ENCODE data around the gene SON. TPM values are rescaled to one million over a fixed set of nuclear protein-coding genes. Genes with fewer than 3 reads are reported as not detected.

SON gene
- total and polyA plus RNA-seq, 2 of the 4 experiments (the other 2 are of a cell fraction) = 81.6 to 146 TPM

- H3K14ac ChIP-seq (replicated peaks; ENCODE audit: low read depth, low read length) = no peak overlapping the region
- no peak overlapping the region for H4K91ac ChIP-seq (ENCODE audit: insufficient read depth, low read depth, low read length)
- H4K8ac ChIP-seq (ENCODE audit: low read depth in 2 of 2, low read length in 2 of 2) = no peak overlapping the region
- H4K5ac ChIP-seq (ENCODE audit: low read depth, low read length) = no peak overlapping the region
- no peak overlapping the region for H3K27ac ChIP-seq (ENCODE audit: insufficient read depth, low read length)
- ChIA-PET POLR2A (ENCODE audit: unreplicated experiment) (no interaction called here), CTCF (no interaction called here)
- H3K4me1 ChIP-seq (ENCODE audit: control insufficient read depth, insufficient read depth, low read length) = no peaks in the 10 kb centered on the region
- peaks cover 1 to 12% of the 10 kb centered on the region in 2 experiments; a peak in 3 of 4 replicates for H3K79me1 ChIP-seq (ENCODE audit: low read depth in 1 of 2, low read length in 2 of 2)
- no peak overlapping the region for H2BK20ac ChIP-seq (ENCODE audit: low read depth, low read length)
- no peak overlapping the region for H3K4me2 ChIP-seq (ENCODE audit: low read depth, low read length)
- no CpG with 5 or more reads among the region's 3 CpGs for WGBS, 2 experiments (ENCODE audit: extremely low coverage in 2 of 2, insufficient read length in 1 of 2)
- intact Hi-C loops (cut with micrococcal nuclease) (no loop called here), in situ Hi-C loops (cut with MboI; ENCODE audit: low sequenced_read_pairs) (no loop called here), dilution Hi-C loops (cut with HindIII; ENCODE audit: low sequenced_read_pairs, unreplicated experiment) (no loop called here)
- no peak overlapping the region for H2AK5ac ChIP-seq (ENCODE audit: low read depth, low read length)
- H3K9me3 ChIP-seq (ENCODE audit: control insufficient read depth, insufficient read depth, low read length) = no peaks in the 10 kb centered on the region
- no peak overlapping the region for H2AK9ac ChIP-seq (replicated peaks; ENCODE audit: low read depth, low read length, poor library complexity)
- no peak overlapping the region for H3K23ac ChIP-seq (ENCODE audit: low read depth, low read length)
- no TSS peak for BruUV-seq (replicated peaks)
- no peaks in the 10 kb centered on the region for H3K27me3 ChIP-seq (ENCODE audit: control insufficient read depth, insufficient read depth, low read length)
- no peak overlapping the region for H3K4me3 ChIP-seq (ENCODE audit: insufficient read depth, low read depth, low read length)
- H3K9me1 ChIP-seq (ENCODE audit: insufficient read depth, low read length) = no peaks in the 10 kb centered on the region
- H4K20me1 ChIP-seq (ENCODE audit: insufficient read depth, low read length) = no peaks in the 10 kb centered on the region
- no peak overlapping the region for H2AFZ ChIP-seq (replicated peaks; ENCODE audit: low read length, poor library complexity)
- ATAC-seq (ENCODE audit: low read depth) = no peak
- H3K56ac ChIP-seq (ENCODE audit: extremely low read depth, insufficient read depth, low read length) = no peak overlapping the region
- peaks cover 36% of the 10 kb centered on the region for H3K36me3 ChIP-seq (ENCODE audit: control insufficient read depth, insufficient read depth, low read length)
- H3K9ac ChIP-seq (ENCODE audit: low read depth, low read length) = no peak overlapping the region
- no peak overlapping the region for H3K4ac ChIP-seq (ENCODE audit: low read depth, low read length)
- H2BK120ac ChIP-seq (ENCODE audit: low read depth, low read length) = no peak overlapping the region
- no peak overlapping the region for H3K18ac ChIP-seq (ENCODE audit: low read depth, low read length)
- TF ChIP-seq NFE2L2 (IDR thresholded peaks at IDR 0.05; ENCODE audit: low read depth, low read length) (no peak), RAD21 (IDR thresholded peaks at IDR 0.05; ENCODE audit: low read length) (no peak), CEBPB (IDR thresholded peaks at IDR 0.05; ENCODE audit: low read depth, low read length) (peak; percentile 61)
- no peak for DNase-seq
- H2BK15ac ChIP-seq (ENCODE audit: low read depth, low read length) = no peak overlapping the region
- H2BK5ac ChIP-seq (ENCODE audit: low read depth, low read length, poor library complexity, severe bottlenecking) = no peak overlapping the region
These were observed 11.8 kb upstream of the SON start for GRCh38 chr21:33531007-33531406.

All from IMR-90 (cell line).